Kidney epithelial cell (primary cell): ENCODE results near the gene RAC3. TPM values are rescaled to one million over a fixed set of nuclear protein-coding genes. Genes with fewer than 3 reads are reported as not detected.

ENCODE experiments used
- DNase-seq: peaks from one replicate; pipeline ENCODE4 v3.0.0-alpha.2; 2010; ENCODE audit warnings: low read depth
- H3K27me3 ChIP-seq: 2 replicates; pipeline ENCODE4 v1.6.0; 2011; ENCODE audit warnings: low read length; ENCODE audit not compliant: control insufficient read depth, insufficient read depth
- H3K36me3 ChIP-seq: 2 replicates; pipeline ENCODE4 v1.5.1; 2011; ENCODE audit warnings: low read length; ENCODE audit not compliant: control insufficient read depth, insufficient read depth
- H3K4me3 ChIP-seq: 2 replicates; pipeline ENCODE4 v1.5.1; 2011; ENCODE audit warnings: low read depth, mild to moderate bottlenecking, control low read depth, low read length
- CTCF ChIP-seq: IDR thresholded peaks from 2 replicates; pipeline ENCODE4 v1.5.1; 2011; ENCODE audit warnings: mild to moderate bottlenecking, moderate library complexity, low read length, control low read depth, inconsistent platforms; ENCODE audit not compliant: insufficient read depth, poor library complexity, severe bottlenecking
- total RNA-seq: library from RNA; depleted of rRNA; stranded (reverse); fragments of >200 nt; gene quantifications from 2 replicates; pipeline ENCODE4 v1.2.3, GENCODE V29; 2015

Gene RAC3
- total RNA-seq, 1 donor from 2014 or later = 57.4 TPM

- no peaks in the 10 kb centered on the region for H3K27me3 ChIP-seq
- DNase-seq = no peak
- peaks cover 1% of the 10 kb centered on the region for H3K36me3 ChIP-seq
- no peak overlapping the region for H3K4me3 ChIP-seq
- TF ChIP-seq CTCF = no peak
Observed at GRCh38 chr17:81994593-81995462, 36.6 kb upstream of the RAC3 start.

GRCh38 chr17:81995463-81996231 lies 35.8 kb upstream of the RAC3 start:
- Histone ChIP-seq H3K4me3 (no peak overlapping the region), H3K27me3 (no peaks in the 10 kb centered on the region), H3K36me3 (peaks cover 1% of the 10 kb centered on the region)
- TF ChIP-seq CTCF = no peak
- DNase-seq = no peak

- H3K4me3 ChIP-seq = no peak overlapping the region
- DNase-seq = no peak
- no peaks in the 10 kb centered on the region for H3K27me3 ChIP-seq
- peaks cover 1% of the 10 kb centered on the region for H3K36me3 ChIP-seq
- no peak for TF ChIP-seq CTCF
Observed at GRCh38 chr17:81996232-81996756, 35.2 kb upstream of the RAC3 start.

GRCh38 chr17:81996757-81997441 lies 34.6 kb upstream of the RAC3 start:
- Histone ChIP-seq H3K27me3 (no peaks in the 10 kb centered on the region), H3K4me3 (no peak overlapping the region), H3K36me3 (peaks cover 1% of the 10 kb centered on the region)
- DNase-seq = no peak
- no peak for TF ChIP-seq CTCF

- Histone ChIP-seq H3K4me3 (no peak overlapping the region), H3K27me3 (no peaks in the 10 kb centered on the region), H3K36me3 (no peaks in the 10 kb centered on the region)
- no peak for TF ChIP-seq CTCF
- DNase-seq = no peak
Observed at GRCh38 chr17:81998212-81998611, 33.3 kb upstream of the RAC3 start.
